Posterior cingulate gyrus (tissue), 11 donors: ENCODE measurements around the gene DNMT3B.
"Not testable (repeated sequence)": the region's sequence is repeated elsewhere in the genome, so short reads cannot be mapped to it uniquely, and the experiment has no call there.

Source experiments
- DNase-seq, 10 donors: peaks; one replicate each; pipeline versions ENCODE4 v3.0.0 to v3.0.0-alpha.2; 2020 to 2021; ENCODE audit warnings: mixed read lengths in 3 of 10
- intact Hi-C: fragments of 100-400 bp; cut with DNase I; formaldehyde crosslinking; loops from one replicate; pipeline ENCODE4 v1.15.1; 2023

DNMT3B gene

GRCh38 chr20:32786059-32786760, 24.0 kb downstream of the DNMT3B start:
- peak in 2 of 10 donors; percentile 47 to 69 for DNase-seq
- intact Hi-C loops = no loop called here

- intact Hi-C loops = no loop called here
- peak in 2 of 10 donors; percentile 41 to 66 for DNase-seq
Measured at GRCh38 chr20:32787168-32787567, 25.0 kb downstream of the DNMT3B start.

GRCh38 chr20:32789896-32790750, 27.9 kb downstream of the DNMT3B start:
- intact Hi-C loops = loop anchor here (2.0 to 5.0 kb wide), 2 partner anchors 112 to 307 kb away; no protein-coding TSS in a partner anchor

GRCh38 chr20:32790751-32791057, 28.5 kb downstream of the DNMT3B start:
- intact Hi-C loops = loop anchor here (2.0 to 5.0 kb wide), 2 partner anchors 112 to 306 kb away; no protein-coding TSS in a partner anchor

More at GRCh38 chr20:32789896-32790750, 27.9 kb downstream of the DNMT3B start:
- peak; percentile 61 to 98 (median 86) for DNase-seq

GRCh38 chr20:32792316-32792715, 30.1 kb downstream of the DNMT3B start:
- intact Hi-C loops = loop anchor here (5.0 kb wide), 1 partner anchor 110 kb away; no protein-coding TSS in a partner anchor

More at GRCh38 chr20:32790751-32791057, 28.5 kb downstream of the DNMT3B start:
- DNase-seq = peak in 1 of 10 donors; percentile 33

GRCh38 chr20:32792731-32793458, 30.7 kb downstream of the DNMT3B start:
- intact Hi-C loops = loop anchor here (5.0 kb wide), 1 partner anchor 109 kb away; no protein-coding TSS in a partner anchor
- no peak for DNase-seq

More at GRCh38 chr20:32792316-32792715, 30.1 kb downstream of the DNMT3B start:
- DNase-seq = peak in 1 of 10 donors; percentile 21

- peak in 1 of 10 donors; percentile 52 for DNase-seq
- intact Hi-C loops = no loop called here
Measured at GRCh38 chr20:32796383-32796948, 34.3 kb downstream of the DNMT3B start.

GRCh38 chr20:32796981-32797451, 34.8 kb downstream of the DNMT3B start:
- intact Hi-C loops = no loop called here
- peak in 1 of 10 donors; percentile 42 for DNase-seq

GRCh38 chr20:32797571-32797970, 35.4 kb downstream of the DNMT3B start:
- DNase-seq = peak in 1 of 10 donors; percentile 24
- intact Hi-C loops = not testable (repeated sequence)

- DNase-seq = peak in 1 of 10 donors; percentile 72
Measured at GRCh38 chr20:32798046-32798981, 36.1 kb downstream of the DNMT3B start.

GRCh38 chr20:32803092-32803491, 40.9 kb downstream of the DNMT3B start:
- DNase-seq = no peak
- intact Hi-C loops = no loop called here

More at GRCh38 chr20:32798046-32798981, 36.1 kb downstream of the DNMT3B start:
- intact Hi-C loops = no loop called here

- intact Hi-C loops = no loop called here
- DNase-seq = no peak
Measured at GRCh38 chr20:32804022-32804715, 42.0 kb downstream of the DNMT3B start.

GRCh38 chr20:32804817-32805216, 42.6 kb downstream of the DNMT3B start:
- intact Hi-C loops = no loop called here
- DNase-seq = no peak

GRCh38 chr20:32805721-32806120, 43.5 kb downstream of the DNMT3B start:
- no peak for DNase-seq
- intact Hi-C loops = no loop called here

- DNase-seq = no peak
- intact Hi-C loops = no loop called here
Measured at GRCh38 chr20:32806356-32806755, 44.2 kb downstream of the DNMT3B start.

- DNase-seq = peak in 1 of 10 donors; percentile 65
Measured at GRCh38 chr20:32807706-32808105, 45.5 kb downstream of the DNMT3B start.

GRCh38 chr20:32808438-32808837, 46.3 kb downstream of the DNMT3B start:
- intact Hi-C loops = no loop called here
- no peak for DNase-seq

More at GRCh38 chr20:32807706-32808105, 45.5 kb downstream of the DNMT3B start:
- intact Hi-C loops = no loop called here

- intact Hi-C loops = no loop called here
- no peak for DNase-seq
Measured at GRCh38 chr20:32809907-32810306, 47.7 kb downstream of the DNMT3B start.
